HuH-7.5 (cell line): ENCODE data around the gene TRIM47.

ENCODE experiments used
- DNase-seq: peaks from one replicate; pipeline ENCODE4 v3.0.0; 2011; ENCODE audit warnings: low spot score

TRIM47 gene

GRCh38 chr17:75878174-75878998, at the start of gene TRIM47:
TSS of gene TRIM47 (minus strand) at chr17:75878581. CDS start at chr17:75878548, 33 bp downstream.
- DNase-seq = peak; percentile 65

GRCh38 chr17:75927286-75927922, 49.0 kb upstream of the TRIM47 start:
- peak; percentile 78 for DNase-seq

- DNase-seq = no peak
These were observed 48.1 kb upstream of the TRIM47 start for GRCh38 chr17:75926456-75926855.

- no peak for DNase-seq
These were observed 47.5 kb upstream of the TRIM47 start for GRCh38 chr17:75925912-75926311.

- no peak for DNase-seq
These were observed 46.7 kb upstream of the TRIM47 start for GRCh38 chr17:75925103-75925502.

- DNase-seq = no peak
These were observed 44.8 kb upstream of the TRIM47 start for GRCh38 chr17:75922963-75923874.

GRCh38 chr17:75922173-75922961, 44.0 kb upstream of the TRIM47 start:
- DNase-seq = no peak

- no peak for DNase-seq
These were observed 43.2 kb upstream of the TRIM47 start for GRCh38 chr17:75921596-75921995.

GRCh38 chr17:75920045-75920560, 41.7 kb upstream of the TRIM47 start:
- DNase-seq = no peak

- no peak for DNase-seq
These were observed 41.2 kb upstream of the TRIM47 start for GRCh38 chr17:75919611-75920010.

- DNase-seq = no peak
These were observed 39.6 kb upstream of the TRIM47 start for GRCh38 chr17:75917917-75918445.

- no peak for DNase-seq
These were observed 38.9 kb upstream of the TRIM47 start for GRCh38 chr17:75917141-75917916.

GRCh38 chr17:75915268-75915667, 36.9 kb upstream of the TRIM47 start:
- DNase-seq = no peak

- DNase-seq = no peak
These were observed 36.4 kb upstream of the TRIM47 start for GRCh38 chr17:75914643-75915267.

- DNase-seq = no peak
These were observed 35.3 kb upstream of the TRIM47 start for GRCh38 chr17:75913537-75914210.

- DNase-seq = no peak
These were observed 32.3 kb upstream of the TRIM47 start for GRCh38 chr17:75910699-75911098.

GRCh38 chr17:75909812-75910274, 31.5 kb upstream of the TRIM47 start:
- no peak for DNase-seq

GRCh38 chr17:75909051-75909811, 30.9 kb upstream of the TRIM47 start:
- DNase-seq = no peak
